ENCODE results near the gene AGPS.

Gene AGPS

GRCh38 chr2:177535000-177535399, 142.4 kb downstream of the AGPS start:
- DNase-seq (ENCODE audit: low read depth in 2 of 2): no peak
- no peak for TF ChIP-seq CTCF (IDR thresholded peaks at IDR 0.05; ENCODE audit: low read depth, low read length)
- no peak overlapping the region for H3K4me3 ChIP-seq (replicated peaks in 1 of 2; ENCODE audit: low read depth in 2 of 2, low read length in 2 of 2)

- TF ChIP-seq CTCF (IDR thresholded peaks at IDR 0.05; ENCODE audit: low read depth, low read length): no peak
- H3K4me3 ChIP-seq (replicated peaks in 1 of 2; ENCODE audit: low read depth in 2 of 2, low read length in 2 of 2): no peak overlapping the region
- no peak for DNase-seq (ENCODE audit: low read depth in 2 of 2)
These were observed 143.5 kb downstream of the AGPS start for GRCh38 chr2:177535958-177536504.

- TF ChIP-seq CTCF (IDR thresholded peaks at IDR 0.05; ENCODE audit: low read depth, low read length): no peak
- no peak for DNase-seq (ENCODE audit: low read depth in 2 of 2)
- no peak overlapping the region for H3K4me3 ChIP-seq (replicated peaks in 1 of 2; ENCODE audit: low read depth in 2 of 2, low read length in 2 of 2)
These were observed 144.6 kb downstream of the AGPS start for GRCh38 chr2:177537213-177537612.

GRCh38 chr2:177537636-177538035, 145.1 kb downstream of the AGPS start:
- no peak for TF ChIP-seq CTCF (IDR thresholded peaks at IDR 0.05; ENCODE audit: low read depth, low read length)
- DNase-seq (ENCODE audit: low read depth in 2 of 2): no peak

GRCh38 chr2:177538323-177538722, 145.8 kb downstream of the AGPS start:
- DNase-seq (ENCODE audit: low read depth in 2 of 2): no peak
- no peak overlapping the region for H3K4me3 ChIP-seq (replicated peaks in 1 of 2; ENCODE audit: low read depth in 2 of 2, low read length in 2 of 2)
- TF ChIP-seq CTCF (IDR thresholded peaks at IDR 0.05; ENCODE audit: low read depth, low read length): no peak

More at GRCh38 chr2:177537636-177538035, 145.1 kb downstream of the AGPS start:
- H3K4me3 ChIP-seq (replicated peaks in 1 of 2; ENCODE audit: low read depth in 2 of 2, low read length in 2 of 2): no peak overlapping the region

- TF ChIP-seq CTCF (IDR thresholded peaks at IDR 0.05; ENCODE audit: low read depth, low read length): no peak
- H3K4me3 ChIP-seq (replicated peaks in 1 of 2; ENCODE audit: low read depth in 2 of 2, low read length in 2 of 2): no peak overlapping the region
- no peak for DNase-seq (ENCODE audit: low read depth in 2 of 2)
These were observed 147.7 kb downstream of the AGPS start for GRCh38 chr2:177540283-177540682.
